Measurements from ENCODE around the gene SCYGR3. TPM values are rescaled to one million over a fixed set of nuclear protein-coding genes. Genes with fewer than 3 reads are reported as not detected.
"Not testable (repeated sequence)": the region's sequence is repeated elsewhere in the genome, so short reads cannot be mapped to it uniquely, and the experiment has no call there.

SCYGR3 gene
- polyA plus RNA-seq, 1 donor, result not detected

- DNase-seq, result no peak
Observed at GRCh38 chr2:227613272-227613660, 1.4 kb downstream of the SCYGR3 start.

- DNase-seq, result no peak
Observed at GRCh38 chr2:227612546-227613271, 1.9 kb downstream of the SCYGR3 start.

- DNase-seq, result no peak
Observed at GRCh38 chr2:227610123-227610522, 4.5 kb downstream of the SCYGR3 start.

- DNase-seq, result no peak
Observed at GRCh38 chr2:227608561-227609338, 5.9 kb downstream of the SCYGR3 start.

- no peak for DNase-seq
Observed at GRCh38 chr2:227607941-227608340, 6.7 kb downstream of the SCYGR3 start.

- no peak for DNase-seq
Observed at GRCh38 chr2:227606476-227606875, 8.2 kb downstream of the SCYGR3 start.

- DNase-seq, result no peak
Observed at GRCh38 chr2:227602358-227602757, 12.3 kb downstream of the SCYGR3 start.

- not testable (repeated sequence) for DNase-seq
Observed at GRCh38 chr2:227598835-227599503, 15.7 kb downstream of the SCYGR3 start, which contains the start of gene SCYGR2. Gene SCYGR2 (plus strand): TSS chr2:227598893. CDS start chr2:227598893, 0 bp downstream.

GRCh38 chr2:227597998-227598397 is 16.6 kb downstream of the SCYGR3 start:
- no peak for DNase-seq

GRCh38 chr2:227597036-227597435 is 17.6 kb downstream of the SCYGR3 start:
- DNase-seq, result no peak

GRCh38 chr2:227595797-227596196 is 18.8 kb downstream of the SCYGR3 start:
- no peak for DNase-seq

- DNase-seq, result no peak
Observed at GRCh38 chr2:227592694-227593387, 21.8 kb downstream of the SCYGR3 start.

GRCh38 chr2:227582369-227582768 is 32.3 kb downstream of the SCYGR3 start:
- no peak for DNase-seq

- no peak for DNase-seq
Observed at GRCh38 chr2:227579791-227580190, 34.8 kb downstream of the SCYGR3 start.

GRCh38 chr2:227578642-227579041 is 36.0 kb downstream of the SCYGR3 start:
- DNase-seq, result no peak

- DNase-seq, result no peak
Observed at GRCh38 chr2:227577555-227577954, 37.1 kb downstream of the SCYGR3 start.

GRCh38 chr2:227576812-227577211 is 37.8 kb downstream of the SCYGR3 start:
- no peak for DNase-seq

- DNase-seq, result no peak
Observed at GRCh38 chr2:227576110-227576509, 38.5 kb downstream of the SCYGR3 start.

- DNase-seq, result no peak
Observed at GRCh38 chr2:227570615-227571014, 44.0 kb downstream of the SCYGR3 start.

- DNase-seq, result no peak
Observed at GRCh38 chr2:227568852-227569169, 45.8 kb downstream of the SCYGR3 start.

GRCh38 chr2:227566012-227566411 is 48.6 kb downstream of the SCYGR3 start:
- no peak for DNase-seq

GRCh38 chr2:227565080-227565479 is 49.6 kb downstream of the SCYGR3 start:
- DNase-seq, result no peak

Data from left kidney (tissue), 2 donors.